Chondrocyte (in vitro differentiated cells): ENCODE results near the gene CCDC63. TPM values are rescaled to one million over a fixed set of nuclear protein-coding genes. Genes with fewer than 3 reads are reported as not detected.

ENCODE experiments used
- DNase-seq: peaks from one replicate; pipeline ENCODE4 v3.0.0; 2021; ENCODE audit warnings: mixed read lengths, low spot score
- H3K27ac Mint-ChIP-seq: one replicate; pipeline ENCODE4 v1.8.0; 2021; ENCODE audit warnings: mild to moderate bottlenecking, moderate library complexity, mixed read lengths; ENCODE audit not compliant: unreplicated experiment
- H3K27me3 Mint-ChIP-seq: 2 replicates; pipeline ENCODE4 v1.8.0; 2021; ENCODE audit warnings: low read depth, mixed read lengths
- H3K36me3 Mint-ChIP-seq: 2 replicates; pipeline ENCODE4 v1.8.0; 2021; ENCODE audit warnings: low read depth, mixed read lengths
- H3K4me1 Mint-ChIP-seq: 2 replicates; pipeline ENCODE4 v1.8.0; 2021; ENCODE audit warnings: low read depth, mild to moderate bottlenecking, mixed read lengths
- H3K4me3 Mint-ChIP-seq: one replicate; pipeline ENCODE4 v1.8.0; 2021; ENCODE audit warnings: mild to moderate bottlenecking, moderate library complexity, mixed read lengths; ENCODE audit not compliant: unreplicated experiment
- H3K9me3 Mint-ChIP-seq: 2 replicates; pipeline ENCODE4 v1.8.0; 2021; ENCODE audit warnings: low read depth, mixed read lengths
- total RNA-seq: library from RNA; stranded (reverse); gene quantifications from 3 replicates; pipeline ENCODE4 v1.2.1, GENCODE V29; 2021
- TF ChIP-seq, protein P1 (sequence below): fragments of 200-600 bp; sonication (generic); IDR thresholded peaks from 2 replicates; pipeline ENCODE4 v1.5.0; 2021; ENCODE audit warnings: antibody characterized with exemption, mild to moderate bottlenecking, moderate library complexity

Gene CCDC63
- total RNA-seq, 1 donor from 2014 or later: not detected

DNA sequence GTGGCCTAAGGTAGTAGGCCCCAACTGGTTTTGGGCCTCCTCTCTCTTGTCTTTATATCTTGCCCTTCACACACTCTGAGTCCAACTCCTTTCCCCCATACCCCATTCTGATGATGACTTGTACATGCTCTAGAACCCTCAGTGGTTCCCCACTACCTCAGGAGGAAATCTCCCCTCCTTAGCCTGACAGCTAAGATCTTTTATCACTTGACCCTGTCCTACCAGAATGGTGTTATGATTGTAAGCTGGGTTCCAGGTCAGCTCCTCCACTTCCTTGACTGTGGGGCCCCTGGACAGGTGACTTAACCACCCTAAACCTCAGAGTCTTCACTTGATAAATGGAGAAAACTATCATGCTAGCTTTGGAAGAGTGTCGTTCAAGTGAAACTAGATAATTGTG is 83.0 kb downstream of the CCDC63 start:
- Mint-ChIP-seq H3K27ac (no peak overlapping the region), H3K9me3 (no peaks in the 10 kb centered on the region), H3K36me3 (no peaks in the 10 kb centered on the region), H3K27me3 (peaks cover 28% of the 10 kb centered on the region), H3K4me1 (no peaks in the 10 kb centered on the region), H3K4me3 (no peak overlapping the region)
- TF ChIP-seq, protein P1, sequence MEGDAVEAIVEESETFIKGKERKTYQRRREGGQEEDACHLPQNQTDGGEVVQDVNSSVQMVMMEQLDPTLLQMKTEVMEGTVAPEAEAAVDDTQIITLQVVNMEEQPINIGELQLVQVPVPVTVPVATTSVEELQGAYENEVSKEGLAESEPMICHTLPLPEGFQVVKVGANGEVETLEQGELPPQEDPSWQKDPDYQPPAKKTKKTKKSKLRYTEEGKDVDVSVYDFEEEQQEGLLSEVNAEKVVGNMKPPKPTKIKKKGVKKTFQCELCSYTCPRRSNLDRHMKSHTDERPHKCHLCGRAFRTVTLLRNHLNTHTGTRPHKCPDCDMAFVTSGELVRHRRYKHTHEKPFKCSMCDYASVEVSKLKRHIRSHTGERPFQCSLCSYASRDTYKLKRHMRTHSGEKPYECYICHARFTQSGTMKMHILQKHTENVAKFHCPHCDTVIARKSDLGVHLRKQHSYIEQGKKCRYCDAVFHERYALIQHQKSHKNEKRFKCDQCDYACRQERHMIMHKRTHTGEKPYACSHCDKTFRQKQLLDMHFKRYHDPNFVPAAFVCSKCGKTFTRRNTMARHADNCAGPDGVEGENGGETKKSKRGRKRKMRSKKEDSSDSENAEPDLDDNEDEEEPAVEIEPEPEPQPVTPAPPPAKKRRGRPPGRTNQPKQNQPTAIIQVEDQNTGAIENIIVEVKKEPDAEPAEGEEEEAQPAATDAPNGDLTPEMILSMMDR: no peak
- no peak for DNase-seq

- TF ChIP-seq, protein P1: no peak
- Mint-ChIP-seq H3K4me3 (no peak overlapping the region), H3K27me3 (peaks cover 27% of the 10 kb centered on the region), H3K27ac (no peak overlapping the region), H3K36me3 (no peaks in the 10 kb centered on the region), H3K9me3 (no peaks in the 10 kb centered on the region), H3K4me1 (no peaks in the 10 kb centered on the region)
- no peak for DNase-seq
Observed at GRCh38 chr12:110930348-110931314, 83.8 kb downstream of the CCDC63 start.

DNA sequence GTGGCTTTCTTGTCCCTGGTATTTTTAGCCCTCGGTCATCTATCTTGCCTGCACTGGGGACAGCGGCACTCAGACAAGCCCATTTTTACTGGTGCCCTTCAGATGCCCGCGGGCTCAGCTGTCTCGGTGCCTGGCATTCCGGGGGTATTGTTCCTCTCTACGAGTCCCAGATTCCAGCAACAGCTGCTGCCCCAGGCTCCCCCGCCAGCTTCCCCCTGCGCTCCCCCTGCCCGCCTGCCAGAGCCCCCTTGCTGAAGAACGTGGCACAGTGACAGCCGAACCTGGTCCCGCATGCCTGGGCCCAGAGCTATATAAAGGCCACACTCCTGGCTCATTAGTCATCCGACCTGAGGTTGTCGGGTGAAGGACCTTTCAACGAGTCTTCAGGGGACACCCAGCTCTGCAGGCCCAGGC is 84.5 kb downstream of the CCDC63 start:
- Mint-ChIP-seq H3K27me3 (peaks cover 27% of the 10 kb centered on the region), H3K27ac (no peak overlapping the region), H3K9me3 (no peaks in the 10 kb centered on the region), H3K4me1 (no peaks in the 10 kb centered on the region), H3K4me3 (no peak overlapping the region), H3K36me3 (no peaks in the 10 kb centered on the region)
- TF ChIP-seq, protein P1: no peak
- DNase-seq: no peak

- Mint-ChIP-seq H3K9me3 (no peaks in the 10 kb centered on the region), H3K36me3 (no peaks in the 10 kb centered on the region), H3K27me3 (peaks cover 30% of the 10 kb centered on the region), H3K27ac (no peak overlapping the region), H3K4me3 (no peak overlapping the region), H3K4me1 (peaks cover 2% of the 10 kb centered on the region)
- no peak for DNase-seq
- TF ChIP-seq, protein P1: peak; percentile 69
Observed at GRCh38 chr12:110932046-110932445, 85.3 kb downstream of the CCDC63 start.

- Mint-ChIP-seq H3K27me3 (peaks cover 31% of the 10 kb centered on the region), H3K27ac (no peak overlapping the region), H3K4me3 (no peak overlapping the region), H3K9me3 (no peaks in the 10 kb centered on the region), H3K36me3 (no peaks in the 10 kb centered on the region), H3K4me1 (peaks cover 6% of the 10 kb centered on the region)
- TF ChIP-seq, protein P1: no peak
- no peak for DNase-seq
Observed at GRCh38 chr12:110933326-110933974, 86.7 kb downstream of the CCDC63 start.
